Type B pancreatic cell (in vitro differentiated cells): ENCODE measurements around the gene DCLK2. TPM values are rescaled to one million over a fixed set of nuclear protein-coding genes. Genes with fewer than 3 reads are reported as not detected.

Experiments
- DNase-seq: peaks from one replicate; pipeline ENCODE4 v3.0.0; 2021; ENCODE audit warnings: mixed read lengths; ENCODE audit not compliant: unreplicated experiment; ENCODE audit errors: extremely low spot score
- H3K27ac Mint-ChIP-seq: 2 replicates; pipeline ENCODE4 v1.8.0; 2021; ENCODE audit warnings: mild to moderate bottlenecking, mixed read lengths
- H3K27me3 Mint-ChIP-seq: 2 replicates; pipeline ENCODE4 v1.8.0; 2021; ENCODE audit warnings: mixed read lengths
- H3K36me3 Mint-ChIP-seq: 2 replicates; pipeline ENCODE4 v1.8.0; 2021; ENCODE audit warnings: mixed read lengths
- H3K4me1 Mint-ChIP-seq: one replicate; pipeline ENCODE4 v1.8.0; 2021; ENCODE audit warnings: mixed read lengths; ENCODE audit not compliant: unreplicated experiment
- H3K4me3 Mint-ChIP-seq: 2 replicates; pipeline ENCODE4 v1.8.0; 2021; ENCODE audit warnings: mild to moderate bottlenecking, mixed read lengths
- H3K9me3 Mint-ChIP-seq: 2 replicates; pipeline ENCODE4 v1.8.0; 2021; ENCODE audit warnings: mixed read lengths
- CTCF ChIP-seq: fragments of 200-600 bp; sonication (generic); conservative IDR thresholded peaks from 2 replicates; pipeline ENCODE4 v1.5.0; 2021; ENCODE audit warnings: antibody characterized with exemption, mild to moderate bottlenecking
- total RNA-seq: library from RNA; stranded (reverse); gene quantifications from 2 replicates; pipeline ENCODE4 v1.2.1, GENCODE V29; 2021; ENCODE audit warnings: low replicate concordance

The DCLK2 gene
- total RNA-seq, 1 donor from 2014 or later = 24.9 TPM

DNA sequence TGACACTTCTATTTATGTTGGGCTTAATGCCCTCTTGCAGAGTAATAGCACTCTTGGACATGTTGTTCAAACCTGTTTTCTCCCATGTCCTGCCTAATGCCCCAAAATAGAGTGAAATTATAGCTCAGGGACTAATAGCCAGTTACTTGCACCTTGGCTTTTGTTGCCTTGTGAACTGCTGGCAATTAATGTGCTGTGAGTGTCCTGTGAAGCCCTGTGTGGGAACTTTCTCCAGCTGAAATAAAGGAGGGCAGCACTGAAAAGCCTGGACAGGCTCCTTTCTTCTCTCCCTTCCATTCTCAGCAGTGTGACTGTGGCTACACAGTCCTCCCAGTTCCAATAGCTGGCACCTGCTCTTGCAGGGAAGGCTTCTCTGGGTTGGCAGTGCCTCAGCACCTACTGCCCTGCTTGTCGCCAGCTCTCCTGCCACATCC, 72.4 kb downstream of the DCLK2 start:
- Mint-ChIP-seq H3K9me3 (peaks cover 3% of the 10 kb centered on the region), H3K27ac (no peak overlapping the region), H3K27me3 (peaks cover 4% of the 10 kb centered on the region), H3K4me3 (no peak overlapping the region), H3K4me1 (peaks cover 20% of the 10 kb centered on the region), H3K36me3 (peaks cover 3% of the 10 kb centered on the region)
- no peak for TF ChIP-seq CTCF
- DNase-seq = no peak

DNA sequence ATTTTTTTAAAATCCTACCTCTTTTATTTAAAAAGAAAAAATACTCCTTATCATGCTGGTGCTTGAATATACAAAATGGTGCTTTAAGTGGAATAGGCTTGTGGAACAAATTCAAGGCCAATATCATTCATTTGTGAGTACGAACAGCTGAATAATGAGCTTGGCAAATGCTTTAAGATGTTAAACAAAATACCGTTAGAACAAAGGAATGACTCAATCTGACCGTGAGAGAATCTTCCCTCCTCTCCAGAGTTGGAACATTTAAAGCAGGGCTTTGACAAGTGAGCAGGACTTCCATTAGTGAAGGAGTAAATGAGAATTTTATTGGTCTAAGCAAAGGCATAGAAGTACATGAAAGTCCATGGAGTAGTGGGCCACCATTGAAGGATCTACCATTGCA, 74.5 kb downstream of the DCLK2 start:
- H3K9me3 Mint-ChIP-seq = peaks cover 8% of the 10 kb centered on the region
- no peak for TF ChIP-seq CTCF

DNA sequence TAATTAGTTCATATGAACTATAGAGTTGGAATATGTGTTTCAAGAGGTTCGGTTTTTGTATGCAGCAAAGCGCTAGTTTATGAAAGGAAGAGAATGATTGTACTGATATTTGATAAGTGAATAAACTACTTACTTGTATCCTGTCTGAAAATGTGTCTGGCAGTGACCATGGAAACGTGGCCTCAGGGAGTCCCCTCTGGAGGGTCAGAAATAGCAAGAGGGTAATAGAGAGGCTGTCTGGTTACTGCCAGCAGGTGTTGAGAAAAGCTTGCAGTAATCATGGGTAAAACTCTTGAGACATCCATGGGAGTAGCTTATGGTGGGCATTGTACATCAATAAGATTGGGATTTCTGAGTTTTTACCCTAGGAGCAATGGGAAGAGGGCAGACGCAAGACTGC, 77.1 kb downstream of the DCLK2 start:
- DNase-seq = no peak
- peaks cover 6% of the 10 kb centered on the region for H3K36me3 Mint-ChIP-seq
- H3K27me3 Mint-ChIP-seq = peaks cover 7% of the 10 kb centered on the region
- TF ChIP-seq CTCF = no peak
- peaks cover 8% of the 10 kb centered on the region for H3K9me3 Mint-ChIP-seq
- no peak overlapping the region for H3K4me3 Mint-ChIP-seq
- H3K27ac Mint-ChIP-seq = no peak overlapping the region
- peaks cover 10% of the 10 kb centered on the region for H3K4me1 Mint-ChIP-seq

More for the DNA sequence above, 74.5 kb downstream of the DCLK2 start:
- Mint-ChIP-seq H3K4me1 (peaks cover 15% of the 10 kb centered on the region), H3K36me3 (peaks cover 6% of the 10 kb centered on the region), H3K4me3 (no peak overlapping the region), H3K27me3 (peaks cover 4% of the 10 kb centered on the region), H3K27ac (no peak overlapping the region)
- no peak for DNase-seq

DNA sequence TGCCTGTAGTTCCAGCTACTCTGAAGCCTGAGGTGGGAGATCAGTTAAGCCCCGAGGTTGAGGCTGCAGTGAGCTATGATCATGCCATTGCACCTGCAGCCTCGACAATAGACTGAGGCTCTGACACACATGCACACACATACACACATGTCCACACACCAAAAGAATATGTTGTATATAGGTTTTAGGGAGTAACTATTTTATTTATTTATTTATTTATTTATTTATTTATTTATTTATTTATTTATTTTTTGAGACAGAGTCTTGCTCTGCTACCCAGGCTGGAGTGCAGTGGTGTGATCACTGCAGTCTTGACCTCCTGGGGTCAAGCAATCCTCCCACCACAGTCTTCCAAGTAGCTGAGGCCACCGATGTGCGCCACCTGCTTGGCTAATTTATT, 78.3 kb downstream of the DCLK2 start:
- Mint-ChIP-seq H3K4me1 (peaks cover 10% of the 10 kb centered on the region), H3K27ac (no peak overlapping the region), H3K36me3 (peaks cover 6% of the 10 kb centered on the region), H3K4me3 (no peak overlapping the region), H3K9me3 (peaks cover 8% of the 10 kb centered on the region), H3K27me3 (peaks cover 7% of the 10 kb centered on the region)
- no peak for TF ChIP-seq CTCF
- DNase-seq = no peak

DNA sequence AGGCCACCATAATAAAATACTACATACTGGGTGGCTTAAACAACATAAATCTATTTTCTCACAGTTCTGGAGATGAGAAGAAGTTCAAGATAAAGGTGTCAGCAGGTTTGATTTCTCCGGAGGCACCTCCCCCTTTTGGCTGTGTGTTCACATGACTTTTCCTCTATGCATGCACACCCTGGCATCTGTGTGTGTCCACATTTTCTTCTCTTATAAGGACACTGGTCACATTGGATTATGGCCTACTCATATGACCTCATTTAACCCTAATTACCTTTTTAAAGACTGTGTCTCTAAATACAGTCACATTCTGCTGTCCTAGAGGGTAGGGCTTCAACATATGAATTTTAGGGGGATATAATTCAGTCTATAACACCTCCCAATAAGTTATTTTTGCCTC, 79.8 kb downstream of the DCLK2 start:
- DNase-seq = no peak
- peaks cover 9% of the 10 kb centered on the region for H3K36me3 Mint-ChIP-seq
- no peak for TF ChIP-seq CTCF
- H3K27ac Mint-ChIP-seq = no peak overlapping the region
- H3K27me3 Mint-ChIP-seq = peaks cover 7% of the 10 kb centered on the region
- H3K4me1 Mint-ChIP-seq = peaks cover 7% of the 10 kb centered on the region
- peaks cover 8% of the 10 kb centered on the region for H3K9me3 Mint-ChIP-seq
- H3K4me3 Mint-ChIP-seq = no peak overlapping the region

GRCh38 chr4:150160473-150160872, 82.2 kb downstream of the DCLK2 start:
- TF ChIP-seq CTCF = no peak
- Mint-ChIP-seq H3K4me3 (no peak overlapping the region), H3K27ac (no peak overlapping the region)

More at GRCh38 chr4:150160473-150160872, 82.2 kb downstream of the DCLK2 start:
- Mint-ChIP-seq H3K4me1 (peaks cover 11% of the 10 kb centered on the region), H3K36me3 (peaks cover 16% of the 10 kb centered on the region), H3K27me3 (peaks cover 3% of the 10 kb centered on the region), H3K9me3 (peaks cover 15% of the 10 kb centered on the region)
- DNase-seq = no peak
